WTC11 (cell line): ENCODE data around the gene RFTN1. TPM values are rescaled to one million over a fixed set of nuclear protein-coding genes. Genes with fewer than 3 reads are reported as not detected.

Source experiments
- ATAC-seq: fragments of 200-7000 bp; cut with Tn5 transposase; 2 replicates; pipeline ENCODE4 v1.10.0; 2021; ENCODE audit warnings: mild to moderate bottlenecking, moderate library complexity
- CTCF ChIA-PET: fragments of 300-600 bp; sonication (Branson Sonifier 250); formaldehyde crosslinking; loops from one replicate; lab custom pipeline; 2021; ENCODE audit warnings: antibody characterized with exemption; lab: Charles Lee
- POLR2A ChIA-PET: fragments of 350-600 bp; sonication (Branson Sonifier 250); formaldehyde crosslinking; loops from one replicate; lab custom pipeline; 2021; ENCODE audit warnings: antibody characterized with exemption; lab: Charles Lee
- DNase-seq: peaks from one replicate; pipeline ENCODE4 v3.0.0; 2021; ENCODE audit warnings: low spot score
- H3K27ac Mint-ChIP-seq: 2 replicates; pipeline ENCODE4 v1.8.0; 2021; ENCODE audit warnings: mixed read lengths
- H3K27me3 Mint-ChIP-seq: 2 replicates; pipeline ENCODE4 v1.8.0; 2021; ENCODE audit warnings: low read depth, mild to moderate bottlenecking, moderate library complexity, mixed read lengths
- H3K36me3 Mint-ChIP-seq: 2 replicates; pipeline ENCODE4 v1.8.0; 2021; ENCODE audit warnings: mixed read lengths
- H3K4me1 Mint-ChIP-seq: 2 replicates; pipeline ENCODE4 v1.8.0; 2022; ENCODE audit warnings: mixed read lengths
- H3K4me3 Mint-ChIP-seq: 2 replicates; pipeline ENCODE4 v1.8.0; 2021; ENCODE audit warnings: mild to moderate bottlenecking, moderate library complexity, mixed read lengths
- H3K9me3 Mint-ChIP-seq: 2 replicates; pipeline ENCODE4 v1.8.0; 2021; ENCODE audit warnings: mixed read lengths
- ATF6 ChIP-seq: sonication (generic); formaldehyde crosslinking; IDR thresholded peaks from 2 replicates; pipeline ENCODE4 v1.8.1; 2023; ENCODE audit warnings: mild to moderate bottlenecking, missing genetic modification reagents
- CREM ChIP-seq: sonication (generic); formaldehyde crosslinking; IDR thresholded peaks from 2 replicates; pipeline ENCODE4 v1.8.1; 2022; ENCODE audit warnings: mild to moderate bottlenecking, missing genetic modification reagents, moderate library complexity
- ERG ChIP-seq: fragments of 250-450 bp; sonication (Bioruptor Pico); IDR thresholded peaks from 2 replicates; pipeline ENCODE4 v1.8.0; 2021; ENCODE audit warnings: mild to moderate bottlenecking
- ESRRA ChIP-seq: sonication (generic); formaldehyde crosslinking; IDR thresholded peaks from 2 replicates; pipeline ENCODE4 v1.8.1; 2022; ENCODE audit warnings: mild to moderate bottlenecking, missing genetic modification reagents, borderline replicate concordance
- STAT6 ChIP-seq: sonication (generic); formaldehyde crosslinking; conservative IDR thresholded peaks from 2 replicates; pipeline ENCODE4 v1.8.1; 2023; ENCODE audit warnings: mild to moderate bottlenecking, low read depth, missing genetic modification reagents, moderate library complexity
- TEAD1 ChIP-seq: sonication (generic); formaldehyde crosslinking; IDR thresholded peaks from 2 replicates; pipeline ENCODE4 v1.8.0; 2022; ENCODE audit warnings: mild to moderate bottlenecking, missing genetic modification reagents
- TP53 ChIP-seq: sonication (generic); formaldehyde crosslinking; IDR thresholded peaks from 2 replicates; pipeline ENCODE4 v1.8.1; 2023; ENCODE audit warnings: mild to moderate bottlenecking, missing genetic modification reagents
- ZMAT4 ChIP-seq: fragments of 250-450 bp; sonication (Bioruptor Pico); IDR thresholded peaks from 2 replicates; pipeline ENCODE4 v1.9.0; 2021; ENCODE audit warnings: mild to moderate bottlenecking
- ZNF138 ChIP-seq: sonication (generic); formaldehyde crosslinking; conservative IDR thresholded peaks from 2 replicates; pipeline ENCODE4 v1.8.1; 2022; ENCODE audit warnings: mild to moderate bottlenecking, moderate library complexity, missing genetic modification reagents
- total RNA-seq: library from RNA; stranded (reverse); gene quantifications from 3 replicates; pipeline ENCODE4 v1.2.3, GENCODE V29; 2021
- TF ChIP-seq, protein P1 (sequence below): sonication (generic); formaldehyde crosslinking; IDR thresholded peaks from 2 replicates; pipeline ENCODE4 v1.8.1; 2023; ENCODE audit warnings: mild to moderate bottlenecking, missing genetic modification reagents, borderline replicate concordance
- TF ChIP-seq, protein P2 (sequence below): sonication (generic); formaldehyde crosslinking; IDR thresholded peaks from 2 replicates; pipeline ENCODE4 v1.8.0; 2022; ENCODE audit warnings: mild to moderate bottlenecking, missing genetic modification reagents
- TF ChIP-seq, protein P3 (sequence below): fragments of 250-450 bp; sonication (Bioruptor Pico); IDR thresholded peaks from 2 replicates; pipeline ENCODE4 v1.9.0; 2021; ENCODE audit warnings: moderate library complexity, mild to moderate bottlenecking, inconsistent platforms, borderline replicate concordance

The RFTN1 gene
- total RNA-seq, 1 experiment from 2014 or later: 3.8 TPM

- ATAC-seq (no peak), DNase-seq (no peak)
- POLR2A ChIA-PET: no interaction called here
- H3K4me3 Mint-ChIP-seq: no peak overlapping the region
- H3K27me3 Mint-ChIP-seq: no peaks in the 10 kb centered on the region
- no peaks in the 10 kb centered on the region for H3K9me3 Mint-ChIP-seq
- peaks cover 52% of the 10 kb centered on the region for H3K4me1 Mint-ChIP-seq
- CTCF ChIA-PET: interaction anchor here (0.5 to 1.0 kb wide), 3 partner anchors 13 to 230 kb away, joined by 3 read pairs; no protein-coding TSS in a partner anchor
- peak overlapping the region; percentile 42; the same call in 1 of the 2 replicates for H3K27ac Mint-ChIP-seq
- TF ChIP-seq, protein P1, sequence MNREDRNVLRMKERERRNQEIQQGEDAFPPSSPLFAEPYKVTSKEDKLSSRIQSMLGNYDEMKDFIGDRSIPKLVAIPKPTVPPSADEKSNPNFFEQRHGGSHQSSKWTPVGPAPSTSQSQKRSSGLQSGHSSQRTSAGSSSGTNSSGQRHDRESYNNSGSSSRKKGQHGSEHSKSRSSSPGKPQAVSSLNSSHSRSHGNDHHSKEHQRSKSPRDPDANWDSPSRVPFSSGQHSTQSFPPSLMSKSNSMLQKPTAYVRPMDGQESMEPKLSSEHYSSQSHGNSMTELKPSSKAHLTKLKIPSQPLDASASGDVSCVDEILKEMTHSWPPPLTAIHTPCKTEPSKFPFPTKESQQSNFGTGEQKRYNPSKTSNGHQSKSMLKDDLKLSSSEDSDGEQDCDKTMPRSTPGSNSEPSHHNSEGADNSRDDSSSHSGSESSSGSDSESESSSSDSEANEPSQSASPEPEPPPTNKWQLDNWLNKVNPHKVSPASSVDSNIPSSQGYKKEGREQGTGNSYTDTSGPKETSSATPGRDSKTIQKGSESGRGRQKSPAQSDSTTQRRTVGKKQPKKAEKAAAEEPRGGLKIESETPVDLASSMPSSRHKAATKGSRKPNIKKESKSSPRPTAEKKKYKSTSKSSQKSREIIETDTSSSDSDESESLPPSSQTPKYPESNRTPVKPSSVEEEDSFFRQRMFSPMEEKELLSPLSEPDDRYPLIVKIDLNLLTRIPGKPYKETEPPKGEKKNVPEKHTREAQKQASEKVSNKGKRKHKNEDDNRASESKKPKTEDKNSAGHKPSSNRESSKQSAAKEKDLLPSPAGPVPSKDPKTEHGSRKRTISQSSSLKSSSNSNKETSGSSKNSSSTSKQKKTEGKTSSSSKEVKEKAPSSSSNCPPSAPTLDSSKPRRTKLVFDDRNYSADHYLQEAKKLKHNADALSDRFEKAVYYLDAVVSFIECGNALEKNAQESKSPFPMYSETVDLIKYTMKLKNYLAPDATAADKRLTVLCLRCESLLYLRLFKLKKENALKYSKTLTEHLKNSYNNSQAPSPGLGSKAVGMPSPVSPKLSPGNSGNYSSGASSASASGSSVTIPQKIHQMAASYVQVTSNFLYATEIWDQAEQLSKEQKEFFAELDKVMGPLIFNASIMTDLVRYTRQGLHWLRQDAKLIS: no peak
- no peak for TF ChIP-seq ESRRA (CRISPR knock-in tag)
- no peak for TF ChIP-seq TEAD1 (CRISPR knock-in tag)
- no peak for TF ChIP-seq ZNF138 (CRISPR knock-in tag)
- no peak for TF ChIP-seq ZMAT4 (CRISPR knock-in tag)
- TF ChIP-seq ERG (CRISPR knock-in tag): no peak
- TF ChIP-seq, protein P2, sequence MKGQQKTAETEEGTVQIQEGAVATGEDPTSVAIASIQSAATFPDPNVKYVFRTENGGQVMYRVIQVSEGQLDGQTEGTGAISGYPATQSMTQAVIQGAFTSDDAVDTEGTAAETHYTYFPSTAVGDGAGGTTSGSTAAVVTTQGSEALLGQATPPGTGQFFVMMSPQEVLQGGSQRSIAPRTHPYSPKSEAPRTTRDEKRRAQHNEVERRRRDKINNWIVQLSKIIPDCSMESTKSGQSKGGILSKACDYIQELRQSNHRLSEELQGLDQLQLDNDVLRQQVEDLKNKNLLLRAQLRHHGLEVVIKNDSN (CRISPR knock-in tag): no peak
- TF ChIP-seq TP53 (CRISPR knock-in tag): no peak
- no peak for TF ChIP-seq CREM
- TF ChIP-seq STAT6 (CRISPR knock-in tag): no peak
- no peak for TF ChIP-seq ATF6
- H3K36me3 Mint-ChIP-seq: peaks cover 28% of the 10 kb centered on the region
Observed at GRCh38 chr3:16305111-16305541, 208.4 kb downstream of the RFTN1 start.

DNA sequence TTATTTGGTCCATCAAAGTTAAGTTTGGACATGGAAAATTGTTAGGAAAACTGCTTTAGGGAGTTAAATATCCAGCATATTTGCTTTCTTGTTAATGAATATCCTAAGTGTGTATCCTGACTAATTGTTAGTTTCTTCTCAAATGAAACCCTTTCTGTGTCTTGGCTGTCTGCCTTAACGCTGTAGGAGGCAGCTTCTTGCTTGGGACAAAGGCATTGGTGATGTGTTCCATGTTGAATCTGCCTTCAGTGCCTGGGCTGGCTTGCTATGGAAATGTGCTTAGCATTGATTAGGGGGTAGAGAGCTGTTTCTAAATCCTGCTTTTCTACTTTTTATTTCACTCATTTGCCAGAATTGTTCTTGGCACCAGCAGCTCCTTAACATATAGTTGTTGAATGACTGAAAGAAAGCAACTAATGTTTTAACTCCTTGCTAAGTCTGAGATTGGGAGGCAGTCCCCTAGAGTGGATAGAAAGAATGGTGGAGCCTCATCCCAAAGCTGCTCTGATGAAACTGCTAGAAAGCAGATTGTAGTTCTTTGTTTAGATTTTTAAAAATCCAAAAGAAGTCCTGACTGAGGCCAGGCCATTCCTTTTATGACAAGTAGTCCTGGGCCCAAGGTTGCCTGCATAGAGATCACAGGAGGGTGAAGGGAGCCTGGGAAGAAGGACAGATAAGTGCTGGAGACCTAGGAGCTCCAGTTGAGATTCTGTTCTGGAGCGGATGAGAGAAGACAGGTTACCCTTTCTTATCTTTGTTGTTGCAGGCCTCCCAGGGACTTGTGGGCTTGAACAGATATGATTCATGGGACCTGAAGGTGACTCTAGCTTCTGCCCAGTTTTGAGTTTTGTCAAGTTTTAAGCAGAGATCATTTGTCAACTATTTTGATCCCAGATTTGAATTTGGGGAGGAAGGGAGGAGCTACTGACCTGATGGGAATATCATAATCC, 209.2 kb downstream of the RFTN1 start:
- POLR2A ChIA-PET: interaction anchor here (0.5 to 0.6 kb wide), 2 partner anchors 33 to 40 kb away, joined by 3 to 4 read pairs; no protein-coding TSS in a partner anchor
- ATAC-seq (no peak), DNase-seq (no peak)
- CTCF ChIA-PET: interaction anchor here (0.7 to 1.0 kb wide), 2 partner anchors 12 to 212 kb away, joined by 3 read pairs; no protein-coding TSS in a partner anchor
- H3K27ac Mint-ChIP-seq: peak overlapping the region; percentile 42
- H3K4me1 Mint-ChIP-seq: peaks cover 52% of the 10 kb centered on the region
- H3K9me3 Mint-ChIP-seq: no peaks in the 10 kb centered on the region
- H3K27me3 Mint-ChIP-seq: no peaks in the 10 kb centered on the region
- H3K36me3 Mint-ChIP-seq: peaks cover 31% of the 10 kb centered on the region
- no peak overlapping the region for H3K4me3 Mint-ChIP-seq
- TF ChIP-seq, protein P3, sequence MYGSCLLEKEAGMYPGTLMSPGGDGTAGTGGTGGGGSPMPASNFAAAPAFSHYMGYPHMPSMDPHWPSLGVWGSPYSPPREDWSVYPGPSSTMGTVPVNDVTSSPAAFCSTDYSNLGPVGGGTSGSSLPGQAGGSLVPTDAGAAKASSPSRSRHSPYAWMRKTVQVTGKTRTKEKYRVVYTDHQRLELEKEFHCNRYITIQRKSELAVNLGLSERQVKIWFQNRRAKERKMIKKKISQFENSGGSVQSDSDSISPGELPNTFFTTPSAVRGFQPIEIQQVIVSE (CRISPR knock-in tag): no peak
- no peak for TF ChIP-seq STAT6 (CRISPR knock-in tag)
- TF ChIP-seq, protein P1: no peak
